GM21528 (cell line): Measurements from ENCODE around the gene IRS1.

Experiments
- ATAC-seq: cut with Tn5 transposase; IDR thresholded peaks from one replicate; pipeline ENCODE4 v1.9.1; 2021; ENCODE audit warnings: mild to moderate bottlenecking, moderate library complexity; ENCODE audit not compliant: unreplicated experiment, low FRiP score

IRS1 gene

DNA sequence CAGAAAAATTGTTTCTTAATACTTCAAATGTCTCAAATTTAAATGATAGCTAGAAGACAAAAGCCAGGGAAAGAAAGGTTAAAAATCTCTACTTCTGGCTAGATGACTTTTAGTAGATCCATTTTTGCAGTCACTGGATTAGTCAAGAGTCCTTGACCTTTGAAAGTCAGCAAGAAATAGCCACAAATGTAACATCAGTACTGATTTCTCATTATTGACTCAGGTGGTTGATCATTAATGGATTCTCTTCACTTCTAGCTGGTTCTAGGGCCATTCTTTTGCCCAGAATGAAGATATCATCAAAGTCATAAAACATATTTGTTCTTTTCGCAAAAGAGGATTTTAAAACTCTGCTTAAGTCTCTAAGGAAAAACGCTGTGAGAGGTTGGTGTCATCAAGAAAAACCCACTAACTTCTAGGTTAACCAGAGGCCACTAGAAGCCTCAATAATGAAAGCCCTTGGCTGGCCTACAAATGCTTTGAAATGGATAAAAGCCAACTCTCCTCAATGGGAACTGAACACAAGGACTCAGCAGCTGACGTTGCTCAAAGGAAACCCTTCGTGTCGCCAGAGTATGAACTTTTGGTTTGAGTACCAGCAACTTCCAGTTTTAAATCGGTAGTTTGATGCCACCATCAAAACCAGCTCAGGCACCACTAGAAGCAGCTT, 66.3 kb downstream of the IRS1 start:
- ATAC-seq: no peak

DNA sequence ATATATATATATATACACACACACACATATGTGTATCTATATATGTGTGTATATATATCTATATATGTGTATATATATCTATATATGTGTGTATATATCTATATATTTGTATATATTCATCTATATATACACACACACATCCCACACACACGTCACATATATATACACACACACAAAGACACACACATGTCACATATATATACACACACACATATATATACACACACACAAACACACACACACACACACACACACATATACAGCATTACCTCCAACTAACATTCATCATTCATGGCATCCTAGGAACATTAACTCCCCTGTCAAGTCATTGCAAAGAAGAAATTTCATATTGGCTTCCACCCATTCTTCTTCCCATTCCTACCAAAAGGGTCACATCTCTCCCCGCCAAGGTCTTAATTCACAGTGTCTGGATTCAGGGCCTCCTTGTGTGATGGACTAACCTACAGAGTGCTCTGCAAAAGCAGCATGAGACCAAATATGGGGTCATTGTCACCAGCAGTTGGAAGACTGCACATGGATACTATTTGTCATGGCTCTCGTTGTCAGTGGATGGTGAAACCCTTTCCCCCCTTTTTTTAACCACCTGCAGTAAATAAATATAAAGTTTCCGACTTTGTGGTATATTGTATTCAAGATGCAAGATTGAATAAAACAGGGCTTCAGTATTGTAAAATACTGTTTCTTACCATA, 67.0 kb downstream of the IRS1 start:
- no peak for ATAC-seq

DNA sequence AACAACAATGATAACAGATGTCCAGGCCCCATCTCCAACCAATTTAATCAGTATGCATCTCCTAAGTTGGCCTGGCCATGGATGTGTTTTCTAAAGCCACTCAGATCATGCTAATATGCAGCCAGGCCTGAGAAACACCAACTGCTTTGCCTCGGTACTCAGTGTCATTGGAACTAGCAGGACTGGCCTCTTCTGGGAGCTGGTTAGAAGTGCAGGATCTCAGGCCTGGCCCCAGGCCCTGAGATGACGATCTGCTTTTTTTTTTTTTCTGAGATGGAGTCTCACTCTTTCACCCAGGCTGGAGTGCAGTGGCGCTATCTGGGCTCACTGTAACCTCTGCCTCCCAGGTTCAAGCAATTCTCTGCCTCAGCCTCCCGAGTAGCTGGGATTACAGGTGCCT, 69.1 kb downstream of the IRS1 start:
- no peak for ATAC-seq

DNA sequence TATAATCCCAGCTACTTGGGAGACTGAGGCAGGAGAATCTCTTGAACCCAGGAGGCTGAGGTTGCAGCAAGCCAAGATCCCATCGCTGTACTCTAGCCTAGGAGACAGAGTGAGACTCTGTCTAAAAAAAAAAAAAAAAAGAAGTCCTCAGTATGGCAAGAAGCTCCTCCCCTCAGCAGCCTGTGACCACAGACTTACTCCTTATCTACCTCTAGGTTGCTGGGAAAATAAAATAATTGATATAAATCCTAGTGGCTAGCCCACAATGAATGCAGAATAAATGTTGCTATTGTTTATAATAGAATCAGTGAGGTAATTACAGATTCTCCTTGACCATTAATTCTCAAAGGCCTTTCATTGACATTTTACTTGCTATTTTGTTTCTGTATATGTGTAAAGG, 70.6 kb downstream of the IRS1 start:
- no peak for ATAC-seq

DNA sequence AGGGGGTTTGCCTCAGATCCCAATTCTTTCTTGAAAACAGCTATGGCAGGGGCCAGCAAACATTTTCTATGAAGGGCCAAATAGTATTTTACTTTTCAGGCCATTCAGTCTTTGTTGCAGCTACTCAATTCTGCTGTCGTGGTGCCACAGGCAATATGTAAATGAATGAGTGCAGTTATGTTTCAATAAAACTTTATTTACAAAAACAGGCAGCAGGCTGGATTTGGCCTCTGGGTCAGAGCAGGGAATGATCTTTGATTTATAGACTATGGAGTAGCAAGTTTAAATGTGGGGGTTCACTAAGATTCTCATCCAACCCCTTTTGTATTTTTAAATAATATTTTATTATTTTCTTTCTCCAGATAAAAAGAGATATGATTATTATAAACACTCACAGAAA, 72.4 kb downstream of the IRS1 start:
- no peak for ATAC-seq

DNA sequence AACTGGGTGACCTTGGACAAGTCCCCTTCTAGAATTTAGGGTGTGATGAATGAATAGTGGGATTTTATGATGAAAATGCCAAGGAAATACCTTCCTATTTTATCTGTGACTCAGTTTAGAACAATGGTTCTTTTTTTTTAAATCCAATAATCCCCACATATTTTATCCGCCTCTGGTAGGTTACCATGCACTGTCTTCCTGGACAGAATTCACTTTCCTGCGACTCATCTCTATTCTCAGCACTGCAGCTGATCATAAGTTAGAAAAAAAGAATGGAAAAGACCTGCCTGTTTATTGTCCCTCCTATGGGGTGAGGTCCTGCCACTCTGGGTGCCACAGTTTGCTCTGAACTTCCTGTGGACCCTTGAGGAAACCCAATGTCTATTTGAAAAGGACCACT, 73.1 kb downstream of the IRS1 start:
- no peak for ATAC-seq

DNA sequence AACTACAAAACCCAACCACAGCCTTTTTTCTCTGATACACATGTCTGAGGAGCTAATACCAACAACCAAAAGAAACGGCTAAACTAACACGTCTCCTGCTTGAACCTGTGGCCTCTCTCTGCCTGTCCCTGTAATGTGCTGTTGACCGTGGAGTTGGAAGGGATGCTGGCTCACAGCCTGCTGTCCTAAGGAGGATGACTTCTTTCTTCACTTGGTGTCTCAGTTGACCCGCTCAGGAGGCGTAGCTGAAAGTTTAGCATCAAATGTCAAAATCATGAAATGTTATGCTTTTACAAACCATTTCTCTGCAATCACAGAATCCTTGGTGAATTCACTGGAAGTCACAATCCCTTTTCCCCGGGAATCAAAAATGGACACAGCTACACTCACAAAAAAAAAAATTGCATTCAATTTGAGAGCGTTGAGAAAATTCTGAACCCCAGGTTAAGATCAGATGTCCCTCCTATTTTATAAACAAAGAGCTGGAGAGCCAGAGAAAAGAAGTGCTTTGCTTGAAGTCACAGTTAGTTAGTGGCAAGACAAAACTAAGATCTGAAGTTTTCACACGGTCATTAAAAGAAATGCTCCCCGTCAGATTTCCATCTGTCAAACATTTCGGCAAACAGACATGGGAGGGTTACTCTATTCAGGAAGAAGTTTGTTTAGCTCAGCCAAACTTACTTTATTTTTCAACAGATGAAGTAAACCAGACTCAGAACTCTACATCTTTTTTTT, 74.3 kb downstream of the IRS1 start:
- no peak for ATAC-seq

DNA sequence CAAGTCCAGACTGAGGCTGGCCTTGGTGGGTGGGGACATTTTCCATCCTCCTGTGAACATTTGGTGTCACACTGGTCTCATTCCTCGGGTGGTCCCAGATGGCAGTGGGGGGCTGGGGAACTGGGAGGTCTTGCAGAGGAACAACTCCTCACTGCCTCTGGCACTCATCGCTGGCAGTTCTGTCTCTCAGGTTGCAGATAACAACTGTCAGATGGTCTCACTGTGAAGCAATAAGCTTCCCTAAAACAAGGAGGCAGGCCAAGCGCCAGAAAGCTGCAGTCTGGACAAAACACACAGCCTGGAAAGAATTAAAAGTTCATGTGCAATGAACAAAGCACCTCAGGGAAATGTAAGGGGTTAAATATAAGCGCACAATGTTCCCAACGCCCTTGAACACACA, 78.1 kb downstream of the IRS1 start:
- ATAC-seq: no peak

DNA sequence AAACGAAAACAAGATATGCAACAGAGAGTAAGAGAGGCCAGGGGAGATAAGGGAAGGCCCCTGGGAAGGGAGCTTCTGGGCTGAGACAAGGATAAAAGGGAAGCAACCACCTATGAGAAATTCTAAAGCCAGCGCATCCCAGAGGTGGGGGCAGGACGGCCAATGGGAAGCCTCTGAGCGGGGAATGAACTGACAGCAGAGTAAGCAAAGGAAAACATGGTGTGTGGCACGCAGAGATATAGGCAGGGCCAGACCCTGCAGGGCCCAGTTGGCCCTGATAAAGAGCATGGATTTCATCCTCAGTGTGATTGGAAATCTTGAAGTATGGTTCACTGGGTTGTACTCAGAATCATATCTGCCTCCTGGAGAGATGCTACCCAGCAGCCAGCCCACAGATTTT, 78.7 kb downstream of the IRS1 start:
- no peak for ATAC-seq

DNA sequence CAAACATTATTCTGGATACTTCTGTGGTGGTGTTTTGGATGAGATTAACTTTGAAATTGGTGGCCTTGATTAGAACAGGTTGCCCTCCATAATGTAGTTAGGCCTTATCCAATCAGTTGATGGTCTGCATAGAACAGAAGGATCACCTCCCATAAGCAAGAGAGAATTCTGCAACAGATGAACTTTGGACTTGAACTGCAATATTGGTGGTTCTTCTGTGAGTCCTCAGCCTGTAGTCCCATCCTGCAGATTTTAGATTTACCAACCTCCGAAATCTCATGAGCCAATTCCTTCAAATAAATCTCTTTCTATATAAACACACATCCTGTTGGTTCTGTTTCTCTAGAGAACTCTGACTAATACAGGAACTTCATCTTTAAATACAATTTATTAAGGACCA, 81.9 kb downstream of the IRS1 start:
- ATAC-seq: no peak

DNA sequence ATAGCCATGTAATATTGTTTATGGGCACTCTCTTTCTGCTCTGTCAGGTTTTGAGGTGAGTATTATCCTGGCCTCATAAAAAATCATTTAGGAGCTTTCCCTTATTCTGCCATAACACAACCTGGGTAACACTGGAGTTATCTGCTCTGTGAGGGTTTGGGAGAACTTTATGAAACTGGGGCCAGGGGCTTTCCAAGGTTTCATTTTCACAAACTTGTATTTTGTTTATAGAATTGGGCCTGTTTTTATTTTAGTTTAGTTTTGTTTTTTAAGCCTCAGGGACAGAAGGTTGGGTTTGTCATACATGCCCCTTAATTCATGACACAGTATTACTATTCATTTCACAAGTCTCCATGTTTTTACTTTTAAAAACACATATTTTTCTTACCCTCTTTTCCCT, 83.5 kb downstream of the IRS1 start:
- ATAC-seq: no peak

DNA sequence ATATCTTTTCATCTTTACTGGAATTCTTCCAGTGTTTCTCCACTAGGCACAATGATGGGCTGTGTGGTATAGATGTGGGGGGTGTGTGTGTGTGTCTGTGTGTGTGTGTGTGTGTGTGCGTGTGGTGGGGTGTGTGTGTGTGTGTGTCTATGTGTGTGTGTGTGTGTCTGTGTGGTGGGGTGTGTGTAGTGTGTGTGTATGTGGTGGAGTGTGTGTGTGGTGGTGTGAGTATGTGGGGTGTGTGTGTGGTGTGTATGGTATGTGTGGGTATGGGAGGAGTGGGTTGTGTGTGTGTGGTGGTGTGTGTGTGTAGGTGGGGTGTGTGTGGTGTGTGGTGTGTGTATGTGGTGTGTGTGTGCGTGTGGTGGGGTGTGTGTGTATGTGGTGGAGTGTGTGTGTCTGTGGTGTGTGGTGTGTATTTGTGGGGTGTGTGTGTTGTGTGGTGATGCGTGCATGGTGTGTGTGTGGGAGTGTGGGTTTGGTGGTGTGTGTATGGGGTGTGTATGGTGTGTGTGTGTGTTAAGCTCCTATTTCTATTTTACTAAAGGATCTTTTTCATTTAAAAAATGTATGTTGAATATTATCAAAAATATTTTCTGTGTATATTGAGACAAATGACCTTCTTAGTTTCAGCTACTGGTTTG, 84.2 kb downstream of the IRS1 start:
- ATAC-seq: no peak

DNA sequence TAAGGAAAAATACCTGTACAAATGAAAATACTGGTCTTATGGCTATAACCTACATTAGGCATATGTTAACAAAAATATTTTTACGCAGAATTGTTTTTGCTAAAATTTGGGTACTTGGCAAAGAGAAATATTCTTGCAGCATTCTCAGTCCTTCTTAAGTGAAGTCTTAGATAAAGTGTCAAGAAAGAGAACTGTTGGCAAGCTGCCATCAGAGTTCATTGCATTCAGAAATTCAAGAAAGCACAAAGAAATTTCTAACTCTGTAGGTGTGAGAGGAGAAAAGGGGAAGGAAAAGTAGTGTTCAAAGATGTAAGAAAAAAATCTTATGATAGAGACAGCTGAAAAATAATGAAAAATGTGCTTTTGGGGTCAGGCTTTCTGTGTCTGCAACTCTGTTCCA, 86.7 kb downstream of the IRS1 start:
- ATAC-seq: no peak

DNA sequence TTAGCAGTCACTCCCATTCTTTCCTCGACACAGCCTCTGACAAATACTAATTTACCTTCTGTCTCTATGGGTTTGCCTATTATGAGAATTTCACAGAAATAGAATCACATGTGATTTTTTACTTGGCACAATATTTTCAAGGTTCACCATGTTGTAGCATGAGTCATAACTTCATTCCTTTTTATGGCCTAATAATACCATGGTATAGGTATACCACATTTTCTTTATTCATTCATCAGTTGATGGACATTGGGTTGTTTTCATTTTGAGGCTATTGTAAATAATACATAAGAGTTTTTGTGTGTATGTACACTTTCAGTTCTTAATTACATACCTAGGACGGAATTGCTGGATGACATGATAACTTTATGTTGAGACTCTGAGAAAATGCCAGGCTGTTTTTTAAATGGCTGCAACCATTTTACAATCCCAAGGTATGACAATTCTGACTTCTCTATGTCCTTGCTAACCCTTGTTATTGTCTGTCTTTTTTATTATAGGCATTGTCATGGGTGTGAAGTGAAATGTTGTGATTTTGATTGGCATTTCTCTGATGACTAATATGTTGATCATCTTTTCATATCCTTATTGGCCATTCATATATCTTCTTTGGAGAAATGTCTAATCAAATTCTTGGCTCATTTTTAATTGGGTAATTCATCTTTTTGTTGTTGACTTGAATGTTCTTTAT, 87.9 kb downstream of the IRS1 start:
- ATAC-seq: no peak

DNA sequence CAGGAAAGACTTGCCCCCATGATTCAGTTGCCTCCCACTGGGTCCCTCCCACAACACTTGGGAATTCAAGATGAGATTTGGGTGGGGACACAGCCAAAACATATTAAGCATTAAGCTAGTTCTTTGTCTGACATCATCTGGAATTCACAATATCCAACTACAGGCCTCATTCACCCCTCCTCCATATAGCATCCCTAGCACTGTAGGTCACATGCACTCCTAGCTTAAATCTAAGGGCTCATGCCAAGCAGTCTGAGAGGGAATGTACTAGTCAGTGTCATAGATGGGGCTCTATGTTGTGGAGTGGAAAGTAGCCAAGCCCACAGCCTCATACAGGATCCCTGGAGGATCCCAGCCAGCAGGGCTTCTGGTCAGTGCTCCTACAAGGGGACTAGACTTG, 92.1 kb downstream of the IRS1 start:
- no peak for ATAC-seq

DNA sequence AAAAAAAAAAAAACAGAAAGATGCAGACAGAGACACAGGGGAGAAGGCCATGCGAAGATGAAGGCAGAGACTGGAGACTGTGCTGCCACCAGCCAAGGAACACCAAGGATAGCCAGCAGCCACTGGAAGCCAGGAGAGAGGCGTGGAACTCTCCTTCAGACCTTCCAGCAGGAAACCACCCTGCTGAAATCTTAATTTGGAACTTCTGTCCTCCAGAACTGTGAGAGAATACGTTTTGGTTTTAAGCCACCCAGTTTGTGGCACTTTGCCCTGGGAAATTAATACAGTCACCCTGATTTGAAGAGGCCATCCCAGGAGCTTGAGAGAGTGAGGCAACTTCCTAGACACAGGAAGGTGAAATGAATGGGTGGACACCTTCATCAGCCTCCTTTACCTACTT, 93.7 kb downstream of the IRS1 start:
- ATAC-seq: no peak

DNA sequence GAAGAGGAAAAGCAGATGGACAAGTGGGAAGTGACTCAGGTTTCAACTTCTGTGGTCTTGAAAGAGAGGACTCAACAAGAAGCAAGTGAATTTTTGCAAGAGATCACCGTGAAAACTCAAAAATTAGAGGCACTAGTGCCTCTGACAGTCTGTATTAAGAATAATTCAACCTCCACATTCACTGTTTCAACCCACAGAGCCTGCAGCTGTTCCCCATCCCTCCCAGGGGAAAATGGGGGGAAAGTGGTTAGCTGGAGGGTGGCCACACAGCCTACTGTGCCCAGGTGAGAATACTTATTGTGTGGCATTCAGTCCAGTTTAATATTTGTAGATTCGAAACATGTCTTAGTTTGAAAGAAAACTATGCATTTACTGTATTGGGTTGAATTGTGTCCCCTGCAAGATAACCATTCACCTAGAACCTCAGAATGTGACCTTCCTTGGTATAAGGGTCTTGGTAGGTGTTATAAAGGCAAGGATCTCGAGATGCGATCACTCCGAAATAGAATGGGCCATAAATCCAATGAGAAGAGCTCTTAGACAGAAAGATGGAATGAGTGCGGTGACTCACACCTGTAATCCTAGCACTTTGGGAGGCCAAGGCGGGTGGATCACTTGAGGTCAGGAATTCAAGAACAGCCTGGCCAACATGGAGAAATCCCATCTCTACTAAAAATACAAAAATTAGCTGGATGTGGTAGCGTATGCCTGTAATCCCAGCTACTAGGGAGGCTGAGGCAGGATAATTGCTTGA, 94.3 kb downstream of the IRS1 start:
- ATAC-seq: no peak

DNA sequence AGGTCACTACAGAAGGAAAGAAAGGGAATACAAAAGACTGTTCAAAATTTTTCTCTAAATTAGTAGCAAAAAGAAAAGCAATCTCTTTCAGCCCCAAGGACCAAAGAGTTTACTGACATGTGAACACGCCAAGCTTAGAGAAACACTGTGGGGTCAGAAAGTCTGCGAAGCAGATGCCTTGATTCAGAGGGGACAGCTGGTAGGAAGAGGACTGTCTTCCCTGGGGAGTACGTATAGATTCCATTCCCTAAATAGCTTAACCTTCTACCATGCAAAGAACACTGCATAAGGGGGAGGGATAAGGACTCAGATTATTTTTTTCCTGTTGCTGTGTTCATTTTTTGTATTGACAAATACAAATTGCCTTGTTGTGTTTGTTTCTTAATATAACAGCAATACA, 96.1 kb downstream of the IRS1 start:
- no peak for ATAC-seq

DNA sequence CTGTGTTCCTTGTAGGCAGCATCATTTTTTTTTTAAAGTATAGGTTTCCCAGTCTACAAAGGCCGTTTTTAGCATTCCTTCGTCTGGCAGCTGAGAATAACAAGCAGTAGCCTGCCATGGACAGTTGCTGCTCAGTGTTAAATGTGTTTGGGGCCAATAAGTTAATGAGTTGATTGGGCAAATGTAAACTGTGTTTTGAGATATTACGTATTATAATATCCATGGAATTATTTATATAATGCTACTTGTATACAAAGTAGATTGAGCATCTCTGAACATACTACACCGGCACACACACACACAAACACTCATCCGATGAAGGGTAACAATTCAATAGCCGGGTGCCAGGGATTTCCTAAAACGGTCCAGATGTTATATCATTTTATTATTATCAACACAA, 97.2 kb downstream of the IRS1 start:
- ATAC-seq: no peak

DNA sequence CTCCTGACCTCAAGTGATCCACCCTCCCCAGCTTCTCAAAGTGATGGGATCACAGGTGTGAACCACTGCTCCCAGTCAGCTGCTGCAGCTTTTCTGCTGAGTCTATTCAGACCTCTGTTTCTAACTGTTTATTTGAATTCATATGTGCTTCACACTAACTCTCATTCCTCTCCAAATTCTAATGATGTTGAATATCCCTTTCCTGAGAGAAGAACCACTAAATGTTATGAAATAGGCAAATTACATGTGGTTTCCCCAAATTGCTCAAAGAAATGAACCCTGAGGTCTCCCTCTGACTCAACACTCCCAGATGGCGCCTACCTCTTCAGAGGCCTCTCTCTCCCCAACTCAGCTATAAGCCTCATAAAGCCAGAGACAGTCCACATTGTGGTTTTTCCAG, 98.6 kb downstream of the IRS1 start:
- no peak for ATAC-seq
